Activated naive CD4-positive, alpha-beta T cell treated with anti-CD3 and anti-CD28 coated beads for 36 hours (primary cell): ENCODE results near the gene ZBTB7B. TPM values are rescaled to one million over a fixed set of nuclear protein-coding genes. Genes with fewer than 3 reads are reported as not detected.

Experiments used
- CTCF ChIA-PET: fragments of 350-600 bp; sonication (Branson Sonifier 250); formaldehyde crosslinking; loops from one replicate; lab custom pipeline; 2021; ENCODE audit warnings: antibody characterized with exemption; lab: Charles Lee
- DNase-seq: peaks from one replicate; pipeline ENCODE4 v3.0.0-alpha.2; 2020
- H3K27ac Mint-ChIP-seq: one replicate; pipeline ENCODE4 v1.8.0; 2021; ENCODE audit warnings: mild to moderate bottlenecking, mixed read lengths
- H3K27me3 Mint-ChIP-seq: one replicate; pipeline ENCODE4 v1.8.0; 2021; ENCODE audit warnings: low read depth, mixed read lengths
- H3K36me3 Mint-ChIP-seq: one replicate; pipeline ENCODE4 v1.8.0; 2021; ENCODE audit warnings: low read depth, mixed read lengths
- H3K4me1 Mint-ChIP-seq: one replicate; pipeline ENCODE4 v1.8.0; 2021; ENCODE audit warnings: low read depth, mixed read lengths
- H3K4me3 Mint-ChIP-seq: one replicate; pipeline ENCODE4 v1.8.0; 2021; ENCODE audit warnings: mild to moderate bottlenecking, moderate library complexity, mixed read lengths
- H3K9me3 Mint-ChIP-seq: one replicate; pipeline ENCODE4 v1.8.0; 2021; ENCODE audit warnings: mixed read lengths
- intact Hi-C: fragments of 100-400 bp; cut with micrococcal nuclease; formaldehyde crosslinking; loops from one replicate; pipeline ENCODE4 v1.15.1; 2023
- total RNA-seq, 2 experiments: library from RNA; stranded (reverse); gene quantifications; one replicate each; pipeline ENCODE4 v1.2.3, GENCODE V29; 2021

The ZBTB7B gene
- total RNA-seq, 2 experiments from 2014 or later = 90.6 to 101 TPM

DNA sequence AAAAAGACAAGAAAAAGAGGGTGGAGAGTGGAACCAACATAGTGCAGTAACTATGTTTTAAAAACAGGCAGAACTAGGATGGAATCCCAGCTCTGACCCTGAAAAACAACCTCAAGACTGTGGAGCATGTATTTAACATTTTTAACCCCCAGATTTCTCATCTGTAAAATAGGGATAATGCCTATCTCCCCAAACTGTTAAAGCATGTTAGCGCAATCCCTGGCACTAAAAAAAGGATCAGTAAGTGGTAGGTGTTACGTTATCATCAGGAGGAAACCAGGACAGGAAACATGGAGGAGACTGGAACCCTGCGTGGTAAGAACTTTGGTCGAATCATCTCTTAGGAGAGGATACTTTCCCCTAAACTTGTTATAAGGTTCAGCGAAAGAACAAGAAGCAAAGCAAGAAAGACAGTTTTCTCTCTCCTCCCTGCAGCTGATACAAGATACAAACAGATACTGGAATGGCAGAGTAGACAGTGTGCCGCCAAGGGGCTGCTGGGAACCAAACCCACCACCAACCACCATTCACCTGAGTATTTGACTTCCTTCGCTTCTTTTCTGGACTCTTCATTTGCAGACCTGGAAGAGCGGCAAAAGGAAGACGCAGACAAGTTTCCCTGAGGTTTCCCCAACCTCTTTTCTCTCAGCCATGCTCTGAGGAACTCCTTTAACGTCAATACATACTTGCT, 42.0 kb upstream of the ZBTB7B start:
- CTCF ChIA-PET = interaction anchor here (0.8 to 3.6 kb wide), 9 partner anchors 11 to 125 kb away, joined by 3 to 17 read pairs (median 6); partner anchors contain the start of genes ADAM15, FLAD1 and SHC1
- Mint-ChIP-seq H3K36me3 (peaks cover 20% of the 10 kb centered on the region), H3K27me3 (no peaks in the 10 kb centered on the region), H3K4me3 (peak overlapping the region; percentile 96), H3K9me3 (no peaks in the 10 kb centered on the region), H3K27ac (peak overlapping the region; percentile 94), H3K4me1 (peaks cover 47% of the 10 kb centered on the region)
- intact Hi-C loops = loop anchor here (1.0 kb wide), 5 partner anchors 8 to 101 kb away; partner anchors contain the start of gene CKS1B
- no peak for DNase-seq

DNA sequence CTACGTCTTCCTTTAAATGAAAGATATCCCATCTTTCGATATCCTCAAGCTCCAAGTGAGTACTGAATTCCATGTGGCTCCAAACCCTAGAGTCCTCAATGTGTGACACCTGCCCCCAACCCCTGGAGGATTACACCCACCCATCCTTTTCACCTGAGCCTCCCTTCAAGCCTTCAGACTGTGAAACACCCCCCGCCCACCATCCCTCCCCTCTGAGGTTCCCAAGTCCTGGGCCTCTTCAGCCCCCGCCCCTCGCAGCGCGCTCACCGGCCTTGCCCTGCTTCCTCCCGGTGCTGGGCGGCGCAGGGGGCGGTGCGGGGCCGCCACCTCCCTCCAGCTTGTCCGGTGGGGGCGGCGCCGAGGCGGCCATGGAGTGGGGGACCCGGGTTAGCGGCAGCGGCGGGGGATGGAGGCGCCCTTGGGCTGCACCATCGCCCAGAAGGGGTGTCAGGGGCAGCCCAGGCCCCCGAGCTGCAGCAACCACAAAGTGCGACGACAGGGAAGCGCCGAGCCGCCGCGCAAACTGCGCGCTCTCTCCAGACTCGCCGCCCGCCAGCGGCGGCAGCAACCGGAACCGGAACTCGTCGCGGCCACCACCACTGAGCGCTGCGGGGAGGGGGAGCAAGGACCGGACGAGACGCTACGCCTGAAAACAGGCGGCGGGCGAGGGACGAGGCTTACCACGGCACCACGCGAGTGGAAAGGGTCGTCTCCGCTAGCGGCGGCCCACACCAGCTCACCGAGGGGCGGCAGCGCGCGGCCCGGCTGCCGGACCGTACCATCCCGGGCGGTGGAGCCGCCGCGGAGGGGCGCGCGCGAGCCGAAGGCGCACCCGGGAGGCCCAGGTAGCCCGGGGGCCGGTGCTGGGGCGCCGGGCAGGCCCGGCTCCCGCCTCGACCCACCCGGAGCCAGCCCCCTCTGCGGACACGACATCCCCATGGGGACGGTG, 41.1 kb upstream of the ZBTB7B start, which contains the start of gene PYGO2:
Gene PYGO2, minus strand, starts transcription at position 576 of the 949 bp plus-strand sequence. Its CDS starts 206 bp downstream, at position 370.
- CTCF ChIA-PET = interaction anchor here (0.8 to 3.6 kb wide), 12 partner anchors 8 to 124 kb away, joined by 3 to 17 read pairs (median 4); partner anchors contain the start of genes ADAM15, FLAD1 and SHC1
- peak within 1 kb of the TSS; percentile 96 for H3K4me3 Mint-ChIP-seq
- peaks cover 42% of the 10 kb centered on the region for H3K4me1 Mint-ChIP-seq
- intact Hi-C loops = loop anchor here (1.0 kb wide), 5 partner anchors 9 to 100 kb away; partner anchors contain the start of gene CKS1B
- peaks cover 20% of the 10 kb centered on the region for H3K36me3 Mint-ChIP-seq
- no peaks in the 10 kb centered on the region for H3K9me3 Mint-ChIP-seq
- H3K27ac Mint-ChIP-seq = peak within 1 kb of the TSS; percentile 94
- H3K27me3 Mint-ChIP-seq = no peaks in the 10 kb centered on the region
- peak; percentile 86 for DNase-seq

DNA sequence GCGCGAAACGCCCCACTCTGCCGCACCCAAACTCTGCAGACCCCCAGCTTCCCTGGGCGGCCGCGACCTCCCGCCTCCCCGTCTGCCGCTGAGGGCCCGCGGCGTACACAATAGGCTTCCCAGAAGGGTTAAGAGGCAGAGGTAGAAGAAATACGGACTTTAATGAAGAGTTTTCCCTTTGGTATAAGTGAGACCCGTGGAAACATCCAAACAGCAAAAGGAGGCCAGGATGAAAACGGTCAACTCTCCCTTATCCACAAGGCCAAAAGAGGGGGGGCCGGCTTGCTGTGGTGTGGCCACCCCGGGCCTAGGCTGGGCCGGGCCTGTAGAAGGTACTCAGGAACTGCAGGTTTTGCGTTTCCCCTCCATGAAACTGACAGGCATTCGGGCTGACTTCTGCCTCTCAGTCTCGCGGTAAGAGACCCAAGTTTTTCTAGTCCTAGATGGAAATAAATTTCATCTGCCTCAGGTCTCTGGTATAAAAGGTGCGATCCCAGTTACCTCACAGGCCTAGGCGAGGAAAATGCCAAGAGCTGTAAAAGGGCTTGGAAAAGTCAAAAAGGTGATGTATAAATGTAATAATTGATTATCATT, 40.3 kb upstream of the ZBTB7B start:
- intact Hi-C loops = no loop called here
- Mint-ChIP-seq H3K36me3 (peaks cover 28% of the 10 kb centered on the region), H3K27ac (peak overlapping the region; percentile 94), H3K27me3 (no peaks in the 10 kb centered on the region), H3K9me3 (no peaks in the 10 kb centered on the region), H3K4me3 (peak overlapping the region; percentile 86), H3K4me1 (peaks cover 37% of the 10 kb centered on the region)
- DNase-seq = no peak
- CTCF ChIA-PET = interaction anchor here (1.5 to 3.6 kb wide), 5 partner anchors 9 to 123 kb away, joined by 4 to 17 read pairs (median 8); partner anchors contain the start of gene SHC1

DNA sequence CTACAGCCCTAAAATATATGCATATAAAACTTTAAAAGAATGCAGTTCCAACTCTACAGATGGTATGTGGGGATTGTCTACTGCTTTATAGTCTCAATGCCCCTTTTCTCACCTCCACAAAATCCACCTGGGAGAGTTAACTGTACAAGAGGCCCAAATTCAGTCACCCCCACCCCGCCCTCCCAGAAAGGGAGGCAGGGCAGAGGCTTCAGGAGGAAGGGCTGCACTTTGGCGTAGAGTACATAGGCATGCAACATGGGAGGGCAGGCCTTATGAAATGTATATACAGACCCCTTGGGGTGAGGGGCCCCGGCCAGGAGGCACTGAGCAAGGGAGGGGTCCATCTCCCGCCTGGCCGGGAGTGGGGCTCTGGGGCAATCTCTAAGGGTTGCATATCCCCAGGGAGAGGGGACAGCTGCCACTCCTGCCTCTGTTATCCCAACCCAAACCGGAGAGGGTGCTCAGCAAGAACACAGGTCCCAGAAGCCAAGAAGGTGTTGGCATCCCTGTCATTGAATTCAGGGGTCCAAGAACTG, 39.7 kb upstream of the ZBTB7B start:
- Mint-ChIP-seq H3K4me3 (peak overlapping the region; percentile 86), H3K27me3 (no peaks in the 10 kb centered on the region), H3K4me1 (peaks cover 34% of the 10 kb centered on the region), H3K9me3 (no peaks in the 10 kb centered on the region), H3K27ac (peak overlapping the region; percentile 94), H3K36me3 (peaks cover 28% of the 10 kb centered on the region)
- DNase-seq = no peak
- intact Hi-C loops = no loop called here
- CTCF ChIA-PET = interaction anchor here (1.5 to 2.6 kb wide), 2 partner anchors 8 to 122 kb away, joined by 5 to 13 read pairs; partner anchors contain the start of gene SHC1

DNA sequence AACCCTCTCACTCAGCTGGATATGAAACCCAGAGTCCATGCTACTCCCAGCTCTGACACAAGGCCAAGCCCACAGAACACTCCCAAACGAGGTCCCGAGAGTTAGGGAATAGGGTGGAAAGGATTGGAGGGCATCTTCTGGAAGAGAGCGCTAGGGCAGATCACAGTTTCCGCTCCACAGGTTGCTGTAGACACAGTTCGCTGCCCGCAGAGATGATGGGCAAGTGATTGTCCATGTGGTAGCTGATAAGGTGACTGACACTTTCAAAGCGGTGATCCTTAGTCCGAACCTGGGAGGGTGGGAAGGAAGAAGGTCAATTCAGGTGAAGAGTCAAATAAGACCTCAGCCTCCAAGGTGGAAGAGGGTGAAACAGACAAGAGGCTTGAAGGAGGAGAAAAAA, 39.0 kb upstream of the ZBTB7B start:
- CTCF ChIA-PET = interaction anchor here (1.3 kb wide), 1 partner anchor 53 kb away, joined by 4 read pairs; no protein-coding TSS in a partner anchor
- no peak for DNase-seq
- Mint-ChIP-seq H3K36me3 (peaks cover 24% of the 10 kb centered on the region), H3K27me3 (no peaks in the 10 kb centered on the region), H3K4me1 (peaks cover 30% of the 10 kb centered on the region), H3K4me3 (no peak overlapping the region), H3K9me3 (no peaks in the 10 kb centered on the region), H3K27ac (peak overlapping the region; percentile 50)
- intact Hi-C loops = no loop called here

DNA sequence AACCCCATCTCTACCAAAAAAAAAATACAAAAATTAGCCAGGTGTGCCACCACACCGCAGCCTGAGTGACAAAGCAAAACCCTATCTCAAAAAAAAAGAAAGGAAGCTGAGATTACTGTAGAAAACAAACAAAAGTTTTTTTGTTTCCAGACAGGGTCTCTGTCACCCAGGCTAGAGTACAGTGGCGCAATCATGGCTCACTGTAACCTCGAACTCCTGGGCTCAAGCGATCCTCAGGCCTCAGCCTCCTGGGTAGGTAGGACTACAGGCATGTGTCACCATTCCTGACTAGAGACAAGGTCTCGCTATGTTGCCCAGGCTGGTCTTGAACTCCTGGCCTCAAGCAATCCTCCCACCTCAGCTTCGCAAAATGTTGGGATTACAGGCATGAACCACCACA, 38.2 kb upstream of the ZBTB7B start:
- DNase-seq = no peak
- intact Hi-C loops = no loop called here
- no peak overlapping the region for H3K4me3 Mint-ChIP-seq
- no peaks in the 10 kb centered on the region for H3K9me3 Mint-ChIP-seq
- no peaks in the 10 kb centered on the region for H3K27me3 Mint-ChIP-seq
- peaks cover 33% of the 10 kb centered on the region for H3K4me1 Mint-ChIP-seq
- no peak overlapping the region for H3K27ac Mint-ChIP-seq
- CTCF ChIA-PET = interaction anchor here (0.6 to 1.3 kb wide), 3 partner anchors 9 to 316 kb away, joined by 3 to 4 read pairs (median 3); partner anchors contain the start of gene PBXIP1
- H3K36me3 Mint-ChIP-seq = peaks cover 24% of the 10 kb centered on the region

DNA sequence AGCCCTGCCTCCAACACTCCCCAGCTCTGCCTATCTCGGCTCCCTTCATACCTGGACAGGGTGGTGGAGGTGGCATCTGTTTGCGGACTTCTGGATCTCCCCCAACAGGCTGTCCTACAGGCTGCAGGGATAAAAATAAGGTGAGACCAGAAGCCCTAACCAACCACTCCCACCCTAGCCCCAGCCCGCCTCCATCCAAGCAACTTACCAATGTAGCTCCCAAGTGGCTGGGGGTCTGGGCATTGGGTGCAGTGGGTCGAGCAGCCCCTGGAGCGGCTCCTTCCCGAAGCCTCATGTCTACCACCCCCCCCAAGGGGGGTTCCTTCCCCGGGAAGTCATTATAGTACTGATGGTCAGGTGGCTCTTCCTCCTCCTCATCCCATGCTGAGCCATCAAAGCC, 36.5 kb upstream of the ZBTB7B start:
- no peak for DNase-seq
- no peaks in the 10 kb centered on the region for H3K27me3 Mint-ChIP-seq
- no peaks in the 10 kb centered on the region for H3K9me3 Mint-ChIP-seq
- intact Hi-C loops = no loop called here
- CTCF ChIA-PET = interaction anchor here (2.7 kb wide), 1 partner anchor 33 kb away, joined by 7 read pairs; no protein-coding TSS in a partner anchor
- H3K4me1 Mint-ChIP-seq = peaks cover 32% of the 10 kb centered on the region
- peaks cover 20% of the 10 kb centered on the region for H3K36me3 Mint-ChIP-seq
- H3K27ac Mint-ChIP-seq = peak overlapping the region; percentile 50
- H3K4me3 Mint-ChIP-seq = no peak overlapping the region

DNA sequence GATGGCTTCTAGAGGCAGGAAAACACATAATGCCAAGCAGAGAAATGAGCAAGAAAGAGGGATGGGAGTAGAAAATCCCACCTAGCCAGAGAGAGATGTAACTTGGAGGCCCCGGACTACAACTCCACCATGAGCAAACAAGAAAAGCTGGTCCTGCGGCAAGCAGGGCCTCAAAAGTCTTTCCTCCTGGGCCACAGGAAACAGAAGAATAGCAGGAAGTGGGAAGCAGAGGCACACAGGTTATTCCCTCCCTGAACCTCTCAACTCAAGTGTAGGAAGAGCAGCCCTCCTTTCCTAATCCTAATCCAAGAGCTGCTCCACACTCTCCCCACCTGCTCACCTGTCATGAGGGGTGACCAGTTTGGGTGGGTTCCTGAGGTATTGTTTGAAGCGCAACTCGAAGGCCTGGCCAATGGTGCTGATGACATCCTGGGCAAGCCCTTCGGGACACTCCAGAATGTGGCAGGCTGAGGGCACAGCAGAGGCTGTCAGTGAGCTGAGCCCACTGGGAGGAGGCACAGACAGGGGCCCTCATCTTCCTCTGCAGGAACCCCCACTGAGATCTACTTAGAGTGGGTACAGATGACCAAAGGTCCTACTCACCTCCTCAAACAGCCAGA, 35.2 kb upstream of the ZBTB7B start:
- intact Hi-C loops = no loop called here
- Mint-ChIP-seq H3K9me3 (no peaks in the 10 kb centered on the region), H3K4me1 (peaks cover 42% of the 10 kb centered on the region), H3K36me3 (peaks cover 24% of the 10 kb centered on the region), H3K4me3 (no peak overlapping the region), H3K27ac (peak overlapping the region; percentile 16), H3K27me3 (no peaks in the 10 kb centered on the region)
- DNase-seq = no peak
- CTCF ChIA-PET = interaction anchor here (2.7 kb wide), 1 partner anchor 32 kb away, joined by 7 read pairs; no protein-coding TSS in a partner anchor

DNA sequence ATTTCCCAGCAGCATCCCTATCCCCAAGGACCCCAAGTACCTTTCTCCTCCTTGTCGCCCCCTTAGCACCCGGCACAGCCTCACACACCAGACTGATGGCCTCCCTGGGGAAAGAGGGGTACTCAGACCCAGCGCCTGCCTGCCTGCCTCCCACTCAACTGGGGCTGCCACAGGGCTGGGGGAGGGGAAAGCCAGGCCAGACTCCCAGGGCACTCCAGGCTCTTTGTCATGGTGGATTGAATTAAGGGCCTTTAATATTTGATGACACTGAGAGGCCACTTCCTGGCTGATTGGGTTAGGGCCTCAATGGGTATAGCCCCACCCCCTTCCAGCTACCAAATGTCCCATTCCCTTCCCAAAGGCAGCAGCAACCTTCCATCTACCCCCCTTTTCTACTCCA, 33.9 kb upstream of the ZBTB7B start:
- Mint-ChIP-seq H3K36me3 (peaks cover 22% of the 10 kb centered on the region), H3K9me3 (no peaks in the 10 kb centered on the region), H3K4me3 (no peak overlapping the region), H3K27ac (peak overlapping the region; percentile 68), H3K4me1 (peaks cover 37% of the 10 kb centered on the region), H3K27me3 (no peaks in the 10 kb centered on the region)
- CTCF ChIA-PET = no interaction called here
- DNase-seq = no peak
- intact Hi-C loops = no loop called here

DNA sequence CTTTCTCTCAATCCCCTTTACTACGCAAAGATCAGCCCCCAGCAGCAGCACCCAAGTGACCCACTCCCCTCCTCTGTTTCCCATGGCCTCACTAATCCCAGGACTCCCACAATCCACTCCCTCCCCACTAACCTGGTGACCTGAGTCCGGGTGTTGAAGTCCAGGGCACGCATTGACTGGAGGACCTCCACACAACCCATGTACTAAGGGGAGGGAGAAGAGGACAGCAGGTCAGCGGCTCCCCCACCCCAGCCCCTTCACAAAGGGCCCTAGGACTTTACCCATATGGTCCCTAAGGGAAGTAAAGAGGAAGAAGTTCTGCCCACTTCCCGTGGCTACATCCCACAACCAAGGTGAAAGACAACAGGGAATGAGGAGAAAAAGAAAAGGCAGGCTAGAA, 33.4 kb upstream of the ZBTB7B start:
- Mint-ChIP-seq H3K27me3 (no peaks in the 10 kb centered on the region), H3K27ac (peak overlapping the region; percentile 68), H3K36me3 (peaks cover 19% of the 10 kb centered on the region), H3K9me3 (no peaks in the 10 kb centered on the region), H3K4me3 (no peak overlapping the region), H3K4me1 (peaks cover 34% of the 10 kb centered on the region)
- CTCF ChIA-PET = interaction anchor here (1.1 kb wide), 1 partner anchor 20 kb away, joined by 3 read pairs; no protein-coding TSS in a partner anchor
- no peak for DNase-seq
- intact Hi-C loops = no loop called here
